ENCODE measurements around the gene SF3B2. TPM values are rescaled to one million over a fixed set of nuclear protein-coding genes. Genes with fewer than 3 reads are reported as not detected.
"Not testable (repeated sequence)": the region's sequence is repeated elsewhere in the genome, so short reads cannot be mapped to it uniquely, and the experiment has no call there.

Gene SF3B2
- total and polyA plus RNA-seq, 2 donors (not counting 1 experiment from before 2014, with no cell fraction given), result 139 to 205 TPM

DNA sequence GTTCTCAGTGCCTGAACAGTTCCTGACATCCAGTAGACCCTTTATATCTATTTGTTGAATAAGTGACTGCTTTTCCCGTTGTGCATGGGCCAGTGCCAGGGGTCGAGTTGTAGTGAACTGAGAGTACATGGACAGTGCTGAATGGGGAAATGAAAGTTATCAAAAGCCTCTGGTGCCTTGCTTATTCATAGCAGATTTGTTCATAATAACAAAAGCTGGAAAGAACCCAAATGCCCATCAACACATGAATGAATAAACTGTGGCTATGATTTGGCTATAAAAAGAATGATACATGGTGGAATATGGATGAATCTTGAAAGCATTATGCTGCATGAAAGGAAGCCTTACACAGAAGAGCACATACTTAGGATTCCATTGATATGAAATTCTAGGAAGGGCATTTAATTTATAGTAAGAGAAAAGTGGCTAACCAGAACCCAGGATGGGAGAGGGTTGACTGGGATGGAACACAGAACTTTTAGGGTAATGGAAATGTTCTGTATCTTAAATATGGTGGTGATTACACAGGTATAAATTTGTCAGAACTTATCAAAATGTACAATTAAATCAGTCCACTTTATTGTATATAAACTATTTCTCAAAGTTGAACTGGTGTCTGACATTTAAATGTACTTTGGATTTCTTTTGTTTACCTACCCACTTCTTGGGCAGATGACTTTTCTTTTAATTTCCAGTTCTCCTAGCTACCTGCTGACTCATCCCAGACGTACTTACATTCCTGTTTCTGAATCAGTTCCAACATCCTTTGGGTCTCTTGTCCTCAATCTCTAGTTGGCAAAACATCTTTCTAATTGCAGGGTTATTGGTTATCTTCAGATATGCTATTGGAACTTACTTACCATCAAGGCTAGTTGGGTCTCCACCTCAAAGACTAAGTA lies 60.7 kb downstream of the SF3B2 start:
- H3K4me3 Mint-ChIP-seq, result peak overlapping the region; percentile 83
- CTCF ChIA-PET, result interaction anchor here (0.9 to 4.0 kb wide), 6 partner anchors 13 to 67 kb away, joined by 3 to 27 read pairs (median 8); no protein-coding TSS in a partner anchor
- no peaks in the 10 kb centered on the region for H3K27me3 Mint-ChIP-seq
- no peak overlapping the region for H2AFZ ChIP-seq (ENCODE audit: insufficient read depth, low read depth, low read length, poor library complexity, severe bottlenecking)
- POLR2A ChIA-PET, result interaction anchor here (0.6 to 2.0 kb wide), 5 partner anchors 13 to 253 kb away, joined by 3 to 8 read pairs (median 3); partner anchors contain the start of gene MUS81
- H3K9ac ChIP-seq (ENCODE audit: low read length), result peak overlapping the region; percentile 16
- ATAC-seq (ENCODE audit: low read depth) (peak; percentile 56), DNase-seq (peak; percentile 61)
- no peaks in the 10 kb centered on the region for H3K9me3 Mint-ChIP-seq (ENCODE audit: insufficient read depth)
- H3K9me3 ChIP-seq (ENCODE audit: control extremely low read depth in 1 of 3, control insufficient read depth in 2 of 3, insufficient read depth in 1 of 3, low read length in 2 of 3), result no peaks in the 10 kb centered on the region
- no peaks in the 10 kb centered on the region for H3K27me3 ChIP-seq (replicated peaks in 1 of 4; ENCODE audit: control extremely low read depth in 1 of 4, control insufficient read depth in 3 of 4, insufficient read depth in 4 of 4, low read length in 3 of 4)
- H3K4me2 ChIP-seq (replicated peaks; ENCODE audit: low read depth, low read length, poor library complexity, severe bottlenecking), result peak overlapping the region; percentile 65
- TF ChIP-seq, protein P1, sequence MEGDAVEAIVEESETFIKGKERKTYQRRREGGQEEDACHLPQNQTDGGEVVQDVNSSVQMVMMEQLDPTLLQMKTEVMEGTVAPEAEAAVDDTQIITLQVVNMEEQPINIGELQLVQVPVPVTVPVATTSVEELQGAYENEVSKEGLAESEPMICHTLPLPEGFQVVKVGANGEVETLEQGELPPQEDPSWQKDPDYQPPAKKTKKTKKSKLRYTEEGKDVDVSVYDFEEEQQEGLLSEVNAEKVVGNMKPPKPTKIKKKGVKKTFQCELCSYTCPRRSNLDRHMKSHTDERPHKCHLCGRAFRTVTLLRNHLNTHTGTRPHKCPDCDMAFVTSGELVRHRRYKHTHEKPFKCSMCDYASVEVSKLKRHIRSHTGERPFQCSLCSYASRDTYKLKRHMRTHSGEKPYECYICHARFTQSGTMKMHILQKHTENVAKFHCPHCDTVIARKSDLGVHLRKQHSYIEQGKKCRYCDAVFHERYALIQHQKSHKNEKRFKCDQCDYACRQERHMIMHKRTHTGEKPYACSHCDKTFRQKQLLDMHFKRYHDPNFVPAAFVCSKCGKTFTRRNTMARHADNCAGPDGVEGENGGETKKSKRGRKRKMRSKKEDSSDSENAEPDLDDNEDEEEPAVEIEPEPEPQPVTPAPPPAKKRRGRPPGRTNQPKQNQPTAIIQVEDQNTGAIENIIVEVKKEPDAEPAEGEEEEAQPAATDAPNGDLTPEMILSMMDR (IDR thresholded peaks at IDR 0.05), result no peak
- no peak for TF ChIP-seq EZH2 (IDR thresholded peaks at IDR 0.05; ENCODE audit: borderline replicate concordance, insufficient read depth, low read depth, low read length, poor library complexity, severe bottlenecking)
- peak overlapping the region; percentile 93 for H3K27ac Mint-ChIP-seq
- H3K4me1 ChIP-seq (ENCODE audit: control insufficient read depth in 2 of 2, insufficient read depth in 2 of 2, low read length in 2 of 2), result peaks cover 92 to 93% of the 10 kb centered on the region in 2 donors
- peaks cover 0 to 7% of the 10 kb centered on the region in 2 experiments for H3K36me3 ChIP-seq (replicated peaks in 1 of 2; ENCODE audit: control extremely low read depth in 1 of 2, control insufficient read depth in 1 of 2, extremely low read depth in 1 of 2, insufficient read depth in 2 of 2, low read length in 1 of 2)
- peaks cover 87% of the 10 kb centered on the region for H3K4me1 Mint-ChIP-seq
- intact Hi-C loops (cut with micrococcal nuclease), result loop anchor here (1.0 kb wide), 3 partner anchors 12 to 44 kb away; no protein-coding TSS in a partner anchor
- H4K20me1 ChIP-seq (ENCODE audit: control insufficient read depth, insufficient read depth, low read length, poor library complexity, severe bottlenecking), result peaks cover under 1% of the 10 kb centered on the region
- peaks cover 97% of the 10 kb centered on the region for H3K79me2 ChIP-seq (ENCODE audit: control insufficient read depth, insufficient read depth, low read length)
- peak overlapping the region; percentile 59 to 70 for H3K27ac ChIP-seq (ENCODE audit: low read length in 2 of 2)
- peak overlapping the region in 2 of 5 experiments; percentile 12 to 20 for H3K4me3 ChIP-seq (ENCODE audit: control extremely low read depth in 1 of 5, extremely low read depth in 1 of 5, insufficient read depth in 1 of 5, low read depth in 2 of 5, low read length in 4 of 5)
- no CpG with 5 or more reads among the region's 3 CpGs for WGBS (ENCODE audit: insufficient coverage)

DNA sequence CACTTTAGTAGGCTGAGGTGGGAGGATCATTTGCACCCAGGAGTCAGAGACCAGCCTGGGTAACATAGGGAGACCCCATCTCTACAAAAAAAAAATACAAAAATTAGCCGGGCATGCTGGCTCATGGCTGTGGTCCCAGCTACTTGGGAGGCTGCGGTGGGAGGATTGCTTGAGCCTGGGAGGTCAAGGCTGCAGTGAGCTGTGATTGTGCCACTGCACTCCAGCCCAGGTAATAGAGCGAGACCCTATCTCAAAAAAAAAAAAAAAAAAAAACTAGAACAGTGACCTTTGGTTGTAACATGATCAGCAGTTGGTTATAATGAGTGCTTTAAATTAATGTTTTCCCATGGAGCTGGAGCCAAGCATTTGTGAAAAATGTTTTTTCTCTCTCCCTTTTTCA lies 62.8 kb downstream of the SF3B2 start:
- Histone ChIP-seq H3K9ac (ENCODE audit: low read length) (peak overlapping the region; percentile 38), H3K4me2 (replicated peaks; ENCODE audit: low read depth, low read length, poor library complexity, severe bottlenecking) (peak overlapping the region; percentile 61), H3K79me2 (ENCODE audit: control insufficient read depth, insufficient read depth, low read length) (peaks cover 97% of the 10 kb centered on the region), H3K4me1 (ENCODE audit: control insufficient read depth in 2 of 2, insufficient read depth in 2 of 2, low read length in 2 of 2) (peaks cover 81 to 93% of the 10 kb centered on the region in 2 donors), H3K4me3 (ENCODE audit: control extremely low read depth in 1 of 5, extremely low read depth in 1 of 5, insufficient read depth in 1 of 5, low read depth in 2 of 5, low read length in 4 of 5) (peak overlapping the region in 2 of 5 experiments; percentile 7 to 59), H3K27ac (ENCODE audit: low read length in 2 of 2) (peak overlapping the region; percentile 39 to 75), H4K20me1 (ENCODE audit: control insufficient read depth, insufficient read depth, low read length, poor library complexity, severe bottlenecking) (peaks cover 12% of the 10 kb centered on the region)
- DNase-seq; H3K36me3 ChIP-seq (replicated peaks in 1 of 2; ENCODE audit: control extremely low read depth in 1 of 2, control insufficient read depth in 1 of 2, extremely low read depth in 1 of 2, insufficient read depth in 2 of 2, low read length in 1 of 2); H2AFZ ChIP-seq (ENCODE audit: insufficient read depth, low read depth, low read length, poor library complexity, severe bottlenecking); H3K27me3 Mint-ChIP-seq; ATAC-seq (ENCODE audit: low read depth); H3K27me3 ChIP-seq (replicated peaks in 1 of 4; ENCODE audit: control extremely low read depth in 1 of 4, control insufficient read depth in 3 of 4, insufficient read depth in 4 of 4, low read length in 3 of 4); H3K9me3 Mint-ChIP-seq (ENCODE audit: insufficient read depth); H3K9me3 ChIP-seq (ENCODE audit: control extremely low read depth in 1 of 3, control insufficient read depth in 2 of 3, insufficient read depth in 1 of 3, low read length in 2 of 3): not testable (repeated sequence)
- intact Hi-C loops (cut with micrococcal nuclease), result loop anchor here (1.0 kb wide), 1 partner anchor 11 kb away; no protein-coding TSS in a partner anchor
- ChIA-PET POLR2A (interaction anchor here (0.7 to 2.5 kb wide), 7 partner anchors 12 to 64 kb away, joined by 3 to 11 read pairs (median 5); no protein-coding TSS in a partner anchor), CTCF (interaction anchor here (0.7 to 4.0 kb wide), 6 partner anchors 11 to 538 kb away, joined by 3 to 27 read pairs (median 15); partner anchors contain the start of gene PACS1)
- H3K4me3 Mint-ChIP-seq, result peak overlapping the region; percentile 74
- peaks cover 82% of the 10 kb centered on the region for H3K4me1 Mint-ChIP-seq
- H3K27ac Mint-ChIP-seq, result peak overlapping the region; percentile 81
- WGBS (ENCODE audit: insufficient coverage), result no CpG with 5 or more reads among the region's 3 CpGs
